ENCODE results near the gene PPP1R3E. TPM values are rescaled to one million over a fixed set of nuclear protein-coding genes. Genes with fewer than 3 reads are reported as not detected.
"Not testable (repeated sequence)": the region's sequence is repeated elsewhere in the genome, so short reads cannot be mapped to it uniquely, and the experiment has no call there.

The PPP1R3E gene
- total RNA-seq, 1 donor from 2014 or later = 2.6 TPM

GRCh38 chr14:23281247-23281646 lies 21.4 kb downstream of the PPP1R3E start:
- peaks cover 7 to 16% (median 11%) of the 10 kb centered on the region in 3 donors for H3K4me1 ChIP-seq (ENCODE audit: control insufficient read depth in 3 of 3, insufficient read depth in 3 of 3, low read length in 3 of 3)
- H3K4me3 ChIP-seq (ENCODE audit: low read length in 3 of 3) = no peak overlapping the region
- H3K27ac ChIP-seq (ENCODE audit: low read depth, low read length) = no peak overlapping the region
- H3K27me3 ChIP-seq (ENCODE audit: control insufficient read depth in 3 of 3, insufficient read depth in 3 of 3, low read length in 3 of 3) = no peaks in the 10 kb centered on the region
- H3K36me3 ChIP-seq (ENCODE audit: control insufficient read depth in 3 of 3, insufficient read depth in 3 of 3, low read length in 3 of 3) = peaks cover 2 to 6% (median 5%) of the 10 kb centered on the region in 3 donors
- H3K9me3 ChIP-seq (ENCODE audit: control insufficient read depth in 3 of 3, low read length in 3 of 3) = no peaks in the 10 kb centered on the region
- no peak overlapping the region for H3K9ac ChIP-seq (ENCODE audit: low read depth in 1 of 3, low read length in 3 of 3)

GRCh38 chr14:23277928-23278327 lies 24.7 kb downstream of the PPP1R3E start:
- not testable (repeated sequence) for H3K27me3 ChIP-seq (ENCODE audit: control insufficient read depth in 3 of 3, insufficient read depth in 3 of 3, low read length in 3 of 3); H3K4me3 ChIP-seq (ENCODE audit: low read length in 3 of 3); H3K9me3 ChIP-seq (ENCODE audit: control insufficient read depth in 3 of 3, low read length in 3 of 3); H3K4me1 ChIP-seq (ENCODE audit: control insufficient read depth in 3 of 3, insufficient read depth in 3 of 3, low read length in 3 of 3); H3K9ac ChIP-seq (ENCODE audit: low read depth in 1 of 3, low read length in 3 of 3); H3K27ac ChIP-seq (ENCODE audit: low read depth, low read length)
- H3K36me3 ChIP-seq (ENCODE audit: control insufficient read depth in 3 of 3, insufficient read depth in 3 of 3, low read length in 3 of 3) = peaks cover 7 to 14% (median 11%) of the 10 kb centered on the region in 3 donors

GRCh38 chr14:23277189-23277588 lies 25.5 kb downstream of the PPP1R3E start:
- Histone ChIP-seq H3K4me3 (ENCODE audit: low read length in 3 of 3) (no peak overlapping the region), H3K36me3 (ENCODE audit: control insufficient read depth in 3 of 3, insufficient read depth in 3 of 3, low read length in 3 of 3) (peaks cover 7 to 14% (median 9%) of the 10 kb centered on the region in 3 donors), H3K27ac (ENCODE audit: low read depth, low read length) (no peak overlapping the region), H3K27me3 (ENCODE audit: control insufficient read depth in 3 of 3, insufficient read depth in 3 of 3, low read length in 3 of 3) (no peaks in the 10 kb centered on the region), H3K4me1 (ENCODE audit: control insufficient read depth in 3 of 3, insufficient read depth in 3 of 3, low read length in 3 of 3) (peaks cover 2 to 8% (median 3%) of the 10 kb centered on the region in 3 donors), H3K9me3 (ENCODE audit: control insufficient read depth in 3 of 3, low read length in 3 of 3) (no peaks in the 10 kb centered on the region), H3K9ac (ENCODE audit: low read depth in 1 of 3, low read length in 3 of 3) (no peak overlapping the region)

GRCh38 chr14:23275412-23275811 lies 27.2 kb downstream of the PPP1R3E start:
- Histone ChIP-seq H3K36me3 (ENCODE audit: control insufficient read depth in 3 of 3, insufficient read depth in 3 of 3, low read length in 3 of 3) (peaks cover 7 to 14% (median 9%) of the 10 kb centered on the region in 3 donors), H3K9me3 (ENCODE audit: control insufficient read depth in 3 of 3, low read length in 3 of 3) (no peaks in the 10 kb centered on the region), H3K4me3 (ENCODE audit: low read length in 3 of 3) (no peak overlapping the region), H3K9ac (ENCODE audit: low read depth in 1 of 3, low read length in 3 of 3) (no peak overlapping the region), H3K4me1 (ENCODE audit: control insufficient read depth in 3 of 3, insufficient read depth in 3 of 3, low read length in 3 of 3) (peaks cover 2 to 7% (median 3%) of the 10 kb centered on the region in 3 donors), H3K27me3 (ENCODE audit: control insufficient read depth in 3 of 3, insufficient read depth in 3 of 3, low read length in 3 of 3) (no peaks in the 10 kb centered on the region), H3K27ac (ENCODE audit: low read depth, low read length) (no peak overlapping the region)

GRCh38 chr14:23269193-23269592 lies 33.5 kb downstream of the PPP1R3E start:
- Histone ChIP-seq H3K9ac (ENCODE audit: low read depth in 1 of 3, low read length in 3 of 3) (no peak overlapping the region), H3K4me3 (ENCODE audit: low read length in 3 of 3) (no peak overlapping the region)

GRCh38 chr14:23260849-23261248 lies 41.8 kb downstream of the PPP1R3E start:
- not testable (repeated sequence) for H3K9me3 ChIP-seq (ENCODE audit: control insufficient read depth in 3 of 3, low read length in 3 of 3); H3K4me1 ChIP-seq (ENCODE audit: control insufficient read depth in 3 of 3, insufficient read depth in 3 of 3, low read length in 3 of 3); H3K27me3 ChIP-seq (ENCODE audit: control insufficient read depth in 3 of 3, insufficient read depth in 3 of 3, low read length in 3 of 3); H3K27ac ChIP-seq (ENCODE audit: low read depth, low read length); H3K36me3 ChIP-seq (ENCODE audit: control insufficient read depth in 3 of 3, insufficient read depth in 3 of 3, low read length in 3 of 3); H3K4me3 ChIP-seq (ENCODE audit: low read length in 3 of 3); H3K9ac ChIP-seq (ENCODE audit: low read depth in 1 of 3, low read length in 3 of 3)

More at GRCh38 chr14:23269193-23269592, 33.5 kb downstream of the PPP1R3E start:
- H3K27me3 ChIP-seq (ENCODE audit: control insufficient read depth in 3 of 3, insufficient read depth in 3 of 3, low read length in 3 of 3) = no peaks in the 10 kb centered on the region
- H3K4me1 ChIP-seq (ENCODE audit: control insufficient read depth in 3 of 3, insufficient read depth in 3 of 3, low read length in 3 of 3) = no peaks in the 10 kb centered on the region
- no peaks in the 10 kb centered on the region for H3K9me3 ChIP-seq (ENCODE audit: control insufficient read depth in 3 of 3, low read length in 3 of 3)
- H3K27ac ChIP-seq (ENCODE audit: low read depth, low read length) = no peak overlapping the region
- H3K36me3 ChIP-seq (ENCODE audit: control insufficient read depth in 3 of 3, insufficient read depth in 3 of 3, low read length in 3 of 3) = no peaks in the 10 kb centered on the region

GRCh38 chr14:23259426-23259825 lies 43.2 kb downstream of the PPP1R3E start:
- no peak overlapping the region for H3K4me3 ChIP-seq (ENCODE audit: low read length in 3 of 3)
- no peaks in the 10 kb centered on the region for H3K36me3 ChIP-seq (ENCODE audit: control insufficient read depth in 3 of 3, insufficient read depth in 3 of 3, low read length in 3 of 3)
- no peak overlapping the region for H3K9ac ChIP-seq (ENCODE audit: low read depth in 1 of 3, low read length in 3 of 3)

GRCh38 chr14:23258256-23258655 lies 44.4 kb downstream of the PPP1R3E start:
- peaks cover 0 to 4% (median 0%) of the 10 kb centered on the region in 3 donors for H3K27me3 ChIP-seq (ENCODE audit: control insufficient read depth in 3 of 3, insufficient read depth in 3 of 3, low read length in 3 of 3)
- H3K4me1 ChIP-seq (ENCODE audit: control insufficient read depth in 3 of 3, insufficient read depth in 3 of 3, low read length in 3 of 3) = no peaks in the 10 kb centered on the region
- H3K36me3 ChIP-seq (ENCODE audit: control insufficient read depth in 3 of 3, insufficient read depth in 3 of 3, low read length in 3 of 3) = no peaks in the 10 kb centered on the region
- H3K27ac ChIP-seq (ENCODE audit: low read depth, low read length) = no peak overlapping the region
- no peak overlapping the region for H3K4me3 ChIP-seq (ENCODE audit: low read length in 3 of 3)
- no peak overlapping the region for H3K9ac ChIP-seq (ENCODE audit: low read depth in 1 of 3, low read length in 3 of 3)
- no peaks in the 10 kb centered on the region for H3K9me3 ChIP-seq (ENCODE audit: control insufficient read depth in 3 of 3, low read length in 3 of 3)

More at GRCh38 chr14:23259426-23259825, 43.2 kb downstream of the PPP1R3E start:
- no peaks in the 10 kb centered on the region for H3K4me1 ChIP-seq (ENCODE audit: control insufficient read depth in 3 of 3, insufficient read depth in 3 of 3, low read length in 3 of 3)
- H3K27me3 ChIP-seq (ENCODE audit: control insufficient read depth in 3 of 3, insufficient read depth in 3 of 3, low read length in 3 of 3) = peaks cover 0 to 4% (median 4%) of the 10 kb centered on the region in 3 donors
- no peak overlapping the region for H3K27ac ChIP-seq (ENCODE audit: low read depth, low read length)
- H3K9me3 ChIP-seq (ENCODE audit: control insufficient read depth in 3 of 3, low read length in 3 of 3) = no peaks in the 10 kb centered on the region

GRCh38 chr14:23252420-23253333 lies 50.0 kb downstream of the PPP1R3E start:
- H3K4me3 ChIP-seq (ENCODE audit: low read length in 3 of 3) = no peak overlapping the region
- no peaks in the 10 kb centered on the region for H3K27me3 ChIP-seq (ENCODE audit: control insufficient read depth in 3 of 3, insufficient read depth in 3 of 3, low read length in 3 of 3)
- H3K9me3 ChIP-seq (ENCODE audit: control insufficient read depth in 3 of 3, low read length in 3 of 3) = no peaks in the 10 kb centered on the region
- H3K36me3 ChIP-seq (ENCODE audit: control insufficient read depth in 3 of 3, insufficient read depth in 3 of 3, low read length in 3 of 3) = no peaks in the 10 kb centered on the region
- H3K9ac ChIP-seq (ENCODE audit: low read depth in 1 of 3, low read length in 3 of 3) = no peak overlapping the region
- no peak overlapping the region for H3K27ac ChIP-seq (ENCODE audit: low read depth, low read length)
- H3K4me1 ChIP-seq (ENCODE audit: control insufficient read depth in 3 of 3, insufficient read depth in 3 of 3, low read length in 3 of 3) = no peaks in the 10 kb centered on the region

GRCh38 chr14:23252006-23252405 lies 50.7 kb downstream of the PPP1R3E start:
- Histone ChIP-seq H3K4me1 (ENCODE audit: control insufficient read depth in 3 of 3, insufficient read depth in 3 of 3, low read length in 3 of 3) (no peaks in the 10 kb centered on the region), H3K9me3 (ENCODE audit: control insufficient read depth in 3 of 3, low read length in 3 of 3) (no peaks in the 10 kb centered on the region), H3K36me3 (ENCODE audit: control insufficient read depth in 3 of 3, insufficient read depth in 3 of 3, low read length in 3 of 3) (no peaks in the 10 kb centered on the region), H3K9ac (ENCODE audit: low read depth in 1 of 3, low read length in 3 of 3) (no peak overlapping the region), H3K27ac (ENCODE audit: low read depth, low read length) (no peak overlapping the region), H3K27me3 (ENCODE audit: control insufficient read depth in 3 of 3, insufficient read depth in 3 of 3, low read length in 3 of 3) (no peaks in the 10 kb centered on the region), H3K4me3 (ENCODE audit: low read length in 3 of 3) (no peak overlapping the region)

Measured in skeletal muscle tissue (tissue), 4 donors.